Endometrial microvascular endothelial cells (primary cell): ENCODE results near the gene FAM110D. TPM values are rescaled to one million over a fixed set of nuclear protein-coding genes. Genes with fewer than 3 reads are reported as not detected.

Experiments
- in situ Hi-C: cut with HindIII; loops from 2 replicates; pipeline ENCODE4 v1.10.0; 2017; ENCODE audit warnings: low sequenced_read_pairs, low pct_unique_long_range_greater_than_20kb; ENCODE audit errors: inconsistent ontology term
- total RNA-seq: library from RNA; depleted of rRNA; stranded (reverse); fragments of >200 nt; gene quantifications from one replicate; pipeline ENCODE4 v1.2.3, GENCODE V29; 2015; ENCODE audit errors: inconsistent ontology term

Gene FAM110D
- total RNA-seq, 1 donor from 2014 or later = 1.1 TPM

DNA sequence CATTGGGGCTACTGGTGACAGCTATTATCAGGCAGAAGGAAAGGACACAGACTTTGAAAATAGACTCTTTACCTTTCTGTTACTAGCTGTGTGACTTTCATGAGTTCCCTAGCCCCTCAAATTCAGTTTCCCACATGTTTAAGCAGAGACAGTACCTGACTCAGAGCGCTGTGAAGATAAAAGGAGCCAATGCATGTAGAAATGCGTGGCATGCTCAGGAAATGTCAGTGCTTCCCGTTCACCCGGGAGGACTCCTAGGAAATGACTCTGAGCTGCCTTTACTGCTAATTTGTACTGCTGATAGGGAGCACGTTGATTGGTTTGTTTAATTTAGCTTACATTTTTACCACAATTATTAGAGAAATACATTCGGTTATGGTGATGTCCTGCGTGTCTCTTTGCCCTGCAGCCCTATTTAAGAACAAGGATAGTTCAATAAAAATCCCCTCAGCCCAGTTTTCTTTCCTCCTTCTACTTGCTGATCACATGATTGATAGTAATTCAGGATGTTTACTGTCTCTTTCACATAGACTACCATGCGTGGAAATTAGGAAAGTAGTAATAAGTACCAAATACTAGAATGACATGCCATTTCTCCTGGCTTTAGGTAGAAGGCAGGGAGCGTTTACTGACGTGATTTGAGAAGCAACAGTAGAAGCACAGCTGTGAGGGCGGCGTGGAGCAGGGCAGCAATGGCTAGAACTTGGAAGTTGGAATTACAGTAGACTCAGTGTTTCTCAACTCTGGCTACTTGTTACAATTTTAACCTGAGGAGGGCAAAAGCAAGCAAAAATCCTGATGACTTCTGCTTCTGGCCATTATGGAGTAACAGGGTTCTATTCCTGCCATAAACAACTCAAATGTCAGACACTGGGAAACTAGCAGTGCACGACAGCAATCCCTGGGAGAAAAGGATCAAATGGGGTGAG is 31.4 kb upstream of the FAM110D start:
- in situ Hi-C loops = no loop called here

DNA sequence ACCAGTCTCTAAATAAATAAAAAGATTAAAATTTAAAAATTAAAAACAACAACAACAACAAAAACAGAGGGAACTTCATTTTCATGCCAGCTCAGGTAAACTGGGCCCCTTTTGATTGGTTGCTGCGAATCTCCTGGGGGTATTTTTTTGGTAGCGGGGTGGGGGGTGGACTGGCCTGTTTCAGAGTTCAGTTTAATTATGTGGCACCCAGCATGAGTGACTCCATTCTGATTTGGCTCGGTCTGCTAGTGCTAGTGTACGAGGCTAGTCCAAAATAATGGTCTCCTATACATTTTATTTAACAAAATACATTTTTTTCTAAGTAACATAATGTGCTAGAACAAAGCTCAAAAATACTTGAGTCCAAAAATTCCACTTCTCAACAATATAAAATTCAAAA is 29.1 kb upstream of the FAM110D start:
- in situ Hi-C loops = no loop called here

DNA sequence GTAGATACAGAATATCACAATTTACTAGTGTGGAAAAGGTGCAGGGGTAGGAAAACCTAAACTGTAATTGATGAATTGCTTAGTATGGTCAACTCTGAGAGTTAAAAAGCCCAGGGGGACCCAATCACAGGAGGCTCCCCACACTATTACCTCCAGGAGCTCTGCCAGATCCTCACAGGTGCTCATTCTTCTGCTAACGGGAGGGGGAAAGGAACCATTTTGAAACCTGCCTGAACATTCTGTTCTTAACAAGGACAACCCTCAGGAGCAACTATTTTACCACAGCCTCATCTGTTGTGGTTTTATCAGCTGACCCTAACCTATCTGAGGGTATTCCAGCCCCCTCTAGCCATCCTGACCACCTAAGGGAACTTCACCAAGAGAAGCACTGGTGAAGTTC is 28.2 kb upstream of the FAM110D start:
- in situ Hi-C loops = no loop called here

DNA sequence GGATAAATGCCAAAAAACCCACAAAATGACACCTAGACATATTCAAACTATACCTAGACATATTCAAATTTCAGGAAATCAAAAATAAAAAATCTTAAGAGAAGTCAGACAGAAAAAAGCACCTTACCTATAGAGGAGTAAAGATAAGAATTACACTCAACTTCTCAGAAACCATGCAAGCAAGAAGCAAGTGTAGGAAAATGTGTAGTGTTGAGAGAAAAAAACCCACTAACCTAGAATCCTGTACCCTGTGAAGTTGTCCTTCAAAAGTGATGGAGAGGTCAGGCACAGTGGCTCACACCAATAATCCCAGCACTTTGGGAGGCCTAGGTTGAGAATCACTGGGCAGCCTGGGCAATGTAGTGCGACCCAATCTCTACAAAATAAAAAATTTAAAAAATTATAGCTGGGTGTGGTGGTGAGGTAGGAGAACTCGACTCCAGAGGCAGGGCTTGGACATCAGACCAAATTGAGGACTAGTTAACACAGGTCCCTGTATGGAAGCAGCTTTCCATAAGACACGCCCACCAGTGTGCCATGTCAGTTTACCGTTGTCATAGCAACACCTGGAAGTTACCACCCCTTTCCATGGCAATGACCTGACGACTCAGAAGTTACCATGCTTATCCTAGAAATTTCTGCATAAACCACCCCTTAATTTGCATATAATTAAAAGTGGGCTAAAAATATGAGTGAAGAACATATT is 26.6 kb upstream of the FAM110D start:
- in situ Hi-C loops = no loop called here

DNA sequence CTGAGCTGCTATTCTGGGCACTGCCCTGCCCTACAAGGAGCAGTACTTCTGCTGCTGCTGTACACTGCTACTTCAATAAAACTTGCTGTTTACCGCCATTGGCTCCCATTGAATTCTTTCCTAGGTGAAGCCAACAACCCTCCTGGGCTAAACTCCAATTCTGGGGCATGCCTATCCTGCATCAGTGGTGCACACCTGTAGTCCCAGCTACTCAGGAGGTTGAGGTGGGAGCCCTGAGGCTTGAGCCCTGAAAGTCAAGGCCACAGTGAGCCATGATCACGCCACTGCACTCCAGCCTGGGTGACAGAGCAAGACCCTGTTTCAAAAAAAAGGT is 26.1 kb upstream of the FAM110D start:
- in situ Hi-C loops = no loop called here

DNA sequence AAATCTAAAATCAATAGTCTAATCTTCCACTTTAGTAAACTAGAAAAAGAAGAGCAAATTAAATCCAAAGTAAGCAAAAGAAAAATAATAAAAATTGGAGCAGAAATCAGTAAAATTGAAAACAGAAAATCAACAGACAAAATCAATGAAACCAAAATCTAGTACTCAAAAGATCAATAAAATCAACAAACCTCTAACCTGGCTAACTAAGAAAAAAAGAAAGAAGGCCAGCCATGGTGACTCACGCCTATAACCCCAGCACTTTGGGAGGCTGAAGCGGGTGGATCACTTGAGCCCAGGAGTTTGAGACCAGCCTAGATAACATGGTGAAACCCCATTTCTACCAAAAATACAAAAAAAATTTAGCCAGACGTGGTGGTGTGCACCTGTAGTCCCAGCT is 24.4 kb upstream of the FAM110D start:
- in situ Hi-C loops = no loop called here

DNA sequence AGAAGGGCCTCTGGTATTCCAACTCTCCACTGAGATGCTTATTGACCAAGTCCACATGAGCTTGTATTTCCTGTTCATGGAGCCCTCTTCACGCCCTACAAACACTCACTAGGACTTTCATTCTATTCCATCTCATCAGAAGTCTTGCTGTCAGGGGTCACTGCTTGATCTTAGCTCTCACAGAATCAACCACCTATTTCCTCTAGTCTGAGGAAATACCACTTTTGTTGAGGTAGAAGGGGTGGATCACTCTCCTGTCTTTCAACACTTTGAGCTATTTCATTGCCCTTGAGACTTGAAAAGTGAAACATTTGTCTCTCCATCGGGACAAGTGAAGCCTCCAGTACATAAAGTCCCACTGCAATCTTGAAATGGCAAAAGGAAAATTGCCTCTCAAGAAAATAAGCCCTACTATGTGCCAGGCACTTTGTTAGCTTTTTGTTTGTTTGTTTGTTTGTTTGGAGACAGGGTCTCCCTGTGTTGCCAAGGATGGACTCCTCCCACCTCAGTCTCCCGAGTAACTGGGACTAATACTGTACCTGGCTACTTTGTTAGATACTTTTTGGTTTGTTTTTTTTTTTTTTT is 19.8 kb upstream of the FAM110D start:
- in situ Hi-C loops = no loop called here

DNA sequence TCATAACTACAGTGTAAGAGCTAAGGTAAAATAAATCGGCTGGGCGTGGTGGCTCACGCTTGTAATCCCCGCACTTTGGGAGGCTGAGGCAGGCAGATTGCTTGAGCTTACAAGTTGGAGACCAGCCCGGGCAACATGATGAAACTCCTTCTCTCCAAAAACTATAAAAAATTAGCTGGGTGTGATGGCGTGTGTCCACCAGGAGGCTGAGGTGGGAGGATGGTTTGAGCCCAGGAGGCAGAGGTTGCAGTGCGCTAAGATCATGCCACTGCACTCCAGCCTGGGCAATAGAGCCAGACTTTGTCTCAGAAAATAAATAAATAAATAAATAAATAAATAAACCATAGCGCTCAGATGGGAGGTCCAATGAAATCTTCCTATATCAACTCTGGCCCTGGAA is 16.7 kb upstream of the FAM110D start:
- in situ Hi-C loops = no loop called here

DNA sequence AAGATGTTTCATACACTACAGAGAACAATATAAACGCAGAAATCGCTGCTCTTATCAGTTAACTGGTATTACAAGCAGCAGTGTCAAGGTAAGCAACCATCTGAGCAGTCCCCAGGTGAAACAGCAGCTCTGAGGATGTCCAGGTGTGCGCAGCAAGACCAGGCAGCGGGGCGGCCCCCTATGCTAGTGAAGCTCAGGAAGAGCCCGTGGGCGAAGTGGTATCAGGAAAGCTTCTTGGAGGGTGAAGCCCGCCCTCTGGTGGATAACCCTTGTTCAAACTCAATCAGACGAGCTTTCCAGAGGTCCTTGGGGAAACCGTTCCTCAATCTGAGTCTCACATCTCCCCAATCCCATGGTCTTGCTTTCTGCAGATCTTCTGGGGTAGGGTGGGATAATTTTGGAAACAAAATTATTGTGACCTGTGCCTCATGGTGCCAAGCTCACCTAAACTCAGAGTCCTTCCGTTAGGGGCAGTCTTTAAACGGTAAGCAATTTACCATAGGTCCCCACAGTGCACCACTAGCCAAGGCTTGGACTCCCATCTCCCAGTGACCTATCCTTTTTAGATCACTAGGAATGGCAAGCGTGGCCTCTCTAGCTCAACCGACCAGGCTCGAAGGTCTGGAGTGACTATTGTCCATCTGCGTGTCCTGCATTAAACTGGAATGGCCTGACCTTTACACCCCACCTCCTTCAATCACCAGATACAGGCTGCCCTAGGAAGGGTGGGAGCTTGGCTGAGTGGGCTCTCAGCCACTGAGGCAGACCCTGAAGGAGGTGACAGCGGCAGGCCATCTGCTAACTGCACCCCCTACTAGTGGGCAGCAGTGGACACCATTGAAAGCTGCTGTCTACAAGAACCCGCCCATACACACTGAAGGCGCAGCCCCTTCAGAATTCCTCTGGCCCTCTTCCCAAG is 13.6 kb upstream of the FAM110D start:
- in situ Hi-C loops = no loop called here

DNA sequence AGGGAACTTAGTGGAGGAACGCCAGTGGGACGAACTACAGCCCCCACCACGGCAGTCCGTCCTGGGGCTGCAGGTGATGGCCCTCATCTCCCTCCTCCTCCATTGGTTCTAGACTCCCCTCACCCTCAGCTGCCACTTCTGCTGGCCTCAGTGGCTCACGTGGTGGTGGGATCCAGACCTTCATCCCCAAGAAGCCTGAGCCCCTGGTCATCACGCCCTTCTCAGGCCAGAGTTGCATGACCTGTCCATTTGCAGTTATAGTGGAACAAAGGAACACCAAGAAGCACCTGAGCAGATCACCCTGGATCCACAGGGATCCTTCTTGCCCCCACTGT is 13.0 kb upstream of the FAM110D start:
- in situ Hi-C loops = no loop called here

DNA sequence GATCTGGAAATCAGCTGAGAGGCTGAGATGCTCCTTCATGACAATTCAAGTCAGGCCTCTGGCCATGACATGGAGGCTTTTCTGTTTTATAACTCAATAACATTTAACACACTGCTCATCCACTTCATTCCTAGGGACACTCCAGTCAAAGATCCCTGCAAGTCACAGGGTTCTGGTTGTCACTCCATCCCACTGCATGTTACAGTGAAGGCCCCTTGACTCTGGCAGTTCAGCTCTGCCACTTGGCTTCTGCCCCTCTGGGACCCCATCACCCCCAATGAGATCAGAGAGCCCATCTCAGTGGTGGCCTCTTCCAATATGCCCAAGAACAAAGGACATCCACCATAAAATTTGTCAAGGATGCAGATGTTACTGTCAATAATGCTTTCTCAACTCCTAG is 10.0 kb upstream of the FAM110D start:
- in situ Hi-C loops = no loop called here

DNA sequence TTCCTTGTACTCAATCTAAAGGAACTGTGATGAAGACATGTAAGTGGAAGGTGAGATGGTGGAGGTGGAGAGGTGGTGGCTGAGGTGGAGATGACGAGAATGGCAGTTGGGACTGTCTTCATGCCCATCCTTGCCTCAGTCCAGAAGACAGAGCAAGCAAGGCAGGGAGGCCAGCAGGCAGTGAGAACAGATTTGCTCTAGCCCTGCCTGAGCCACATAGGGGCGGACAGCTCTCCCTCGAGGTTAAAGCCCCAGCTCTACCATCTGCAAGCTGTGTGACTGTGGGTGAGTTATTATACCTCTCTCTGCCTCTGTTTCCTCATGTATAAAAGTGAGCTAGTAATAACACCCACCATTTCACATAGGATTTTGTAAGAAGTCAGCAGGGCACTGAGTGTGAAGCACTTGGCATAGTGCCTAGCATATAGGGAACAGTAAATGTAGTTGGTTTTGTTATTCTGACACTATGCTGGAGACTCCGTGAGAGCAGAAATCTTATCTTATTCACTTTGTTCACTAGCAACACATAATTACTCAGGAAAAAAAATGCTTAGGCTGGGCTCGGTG is 4.8 kb upstream of the FAM110D start:
- in situ Hi-C loops = no loop called here

DNA sequence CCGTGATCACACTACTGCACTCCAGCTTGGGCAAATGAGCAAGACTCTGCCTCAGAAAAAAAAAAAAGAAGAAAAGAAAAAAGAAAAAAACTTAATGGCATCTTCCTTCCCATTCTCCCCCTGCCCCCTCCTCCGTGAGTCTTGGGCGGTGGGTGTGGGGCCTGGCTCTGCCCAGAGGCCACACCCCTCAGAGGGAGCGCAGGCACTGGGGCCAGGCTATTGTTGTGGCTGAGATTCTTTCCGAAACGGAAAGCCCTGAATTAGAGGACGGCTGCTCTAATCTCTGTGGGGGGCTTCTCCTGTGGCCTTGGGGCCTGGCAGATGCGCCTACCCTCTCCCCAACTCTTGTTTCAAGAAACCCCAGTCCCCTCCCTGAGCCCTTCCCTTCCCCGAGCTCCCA is 4.1 kb upstream of the FAM110D start:
- in situ Hi-C loops = no loop called here

DNA sequence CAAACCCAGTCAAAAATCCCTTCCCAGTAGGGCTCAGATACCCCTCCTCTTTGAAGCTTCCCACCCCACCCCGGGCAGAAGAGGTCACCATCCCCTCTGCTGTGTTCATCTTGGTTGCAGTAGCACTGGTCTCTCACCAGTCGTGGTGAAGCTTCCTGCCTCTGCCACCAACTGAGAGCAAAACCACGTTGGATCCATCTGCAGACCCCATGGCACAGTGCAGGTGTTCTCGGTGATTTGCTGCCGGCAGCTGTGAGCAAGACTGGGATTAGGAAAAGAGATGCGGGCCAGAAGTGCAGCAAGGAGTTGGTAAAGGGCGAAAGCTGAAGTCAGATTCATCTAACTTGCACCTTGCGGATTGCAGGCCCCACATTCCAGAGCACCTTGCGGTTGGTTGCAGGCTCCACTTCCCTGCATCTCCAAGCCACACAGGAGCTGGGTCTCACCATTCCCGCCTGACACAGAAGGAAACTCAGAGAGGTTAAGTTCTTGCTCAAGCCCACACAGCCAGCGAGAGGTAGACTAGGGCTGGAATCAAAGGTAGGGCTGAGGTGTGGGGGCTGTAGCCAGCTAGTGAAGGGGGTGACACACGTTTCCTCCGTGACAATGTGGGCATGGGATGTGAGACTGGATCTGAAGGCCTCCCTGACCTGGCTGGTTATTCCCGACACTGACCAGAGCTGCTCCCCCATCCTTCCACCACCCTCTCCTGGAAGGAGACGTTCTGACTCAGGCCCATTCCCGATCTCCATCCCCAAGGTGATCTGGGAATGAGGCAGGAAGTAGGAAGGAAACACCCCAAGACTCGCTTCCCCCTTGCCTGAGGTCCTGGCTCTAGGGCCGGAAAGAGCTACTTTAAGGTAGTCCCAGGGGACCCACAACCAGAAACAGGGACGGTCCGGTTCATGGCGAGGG is 3.3 kb upstream of the FAM110D start:
- in situ Hi-C loops = no loop called here

DNA sequence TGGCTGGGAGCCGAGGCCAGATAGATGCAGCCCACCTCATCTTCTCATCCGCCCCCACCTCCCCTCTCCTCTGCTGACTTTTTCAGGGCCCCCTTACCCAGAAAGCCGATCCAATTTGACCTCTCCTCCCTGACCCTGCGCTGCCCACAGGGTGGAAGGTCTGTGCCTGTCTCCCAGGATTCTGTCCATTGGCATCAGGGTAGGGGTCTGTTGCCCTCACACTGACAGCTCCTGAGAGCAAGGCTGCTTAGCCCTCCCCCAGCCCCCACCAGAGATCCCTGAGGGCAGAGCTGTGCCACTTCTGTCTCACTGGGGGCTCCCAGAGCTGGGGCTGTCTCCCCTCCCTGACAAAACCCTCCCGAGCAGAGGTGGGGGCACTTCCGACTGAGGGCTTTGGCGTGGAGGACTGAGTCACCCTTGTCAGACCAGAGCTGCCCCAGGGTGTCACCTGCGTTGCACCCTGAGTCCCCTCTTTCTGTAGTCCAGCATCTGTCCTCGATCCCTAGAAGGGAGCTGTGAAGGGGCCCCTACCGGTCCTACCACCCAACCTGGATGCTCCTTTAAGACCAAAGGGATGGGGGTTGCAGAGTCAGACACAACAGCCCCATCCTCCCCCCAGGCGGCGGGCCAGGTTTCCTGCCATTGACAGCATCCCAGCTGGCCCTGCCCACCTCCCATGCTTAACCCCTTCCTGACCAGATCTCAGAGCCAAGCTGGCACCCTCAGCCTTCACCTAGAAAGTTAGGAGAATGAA is 2.4 kb upstream of the FAM110D start:
- in situ Hi-C loops = no loop called here

DNA sequence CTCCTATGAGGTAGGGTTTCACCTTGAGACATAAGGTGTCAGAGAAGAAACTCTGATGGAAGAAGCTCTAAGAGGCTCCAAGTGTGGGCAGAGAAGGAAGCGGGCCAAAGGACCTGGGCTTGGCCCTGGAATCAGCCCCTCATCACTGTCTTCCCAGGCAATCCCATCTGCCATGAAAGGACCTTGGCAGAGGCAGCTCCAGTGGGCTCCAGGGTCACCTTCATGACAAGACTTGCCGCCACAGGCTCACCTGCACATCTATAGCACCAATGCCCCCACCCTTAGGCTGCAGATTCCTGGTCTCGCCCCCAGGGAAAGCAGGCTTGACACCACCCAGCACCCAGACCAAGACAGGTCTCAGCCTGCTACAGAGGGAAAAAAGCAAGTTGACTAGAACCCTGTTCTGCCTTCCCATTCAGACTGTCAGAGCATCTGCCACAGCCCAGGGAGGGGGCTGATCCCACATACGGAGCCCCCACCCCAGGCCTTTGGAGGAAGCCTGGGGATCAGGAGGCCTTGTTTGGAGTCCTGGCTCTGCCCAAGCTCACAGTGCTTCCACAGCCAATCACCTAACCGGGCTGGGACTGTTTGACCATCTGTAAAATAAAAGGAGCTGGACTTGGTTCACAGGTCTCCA is 490 bp upstream of the FAM110D start:
- in situ Hi-C loops = no loop called here

DNA sequence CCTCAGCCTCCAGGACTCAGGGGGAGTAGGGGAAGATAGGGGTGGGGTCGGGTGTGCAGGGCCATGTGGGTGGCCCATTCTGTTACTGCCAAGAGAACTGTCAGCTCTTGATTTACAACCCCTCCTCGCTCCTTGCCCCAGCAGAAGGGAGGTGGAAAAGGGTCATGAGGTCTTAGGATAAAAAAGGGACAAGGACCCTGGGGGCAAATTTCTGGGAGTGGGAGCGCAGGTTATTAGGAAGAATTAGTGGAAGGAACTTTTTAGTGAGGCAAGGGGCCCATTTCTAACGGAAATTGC is 812 bp downstream of the FAM110D start:
- in situ Hi-C loops = no loop called here
